ENCODE measurements around the gene ARID4A. TPM values are rescaled to one million over a fixed set of nuclear protein-coding genes. Genes with fewer than 3 reads are reported as not detected.
A peak's percentile ranks its signal among the peaks of the same experiment; 100 is the strongest.
"Not testable (repeated sequence)": the region's sequence is repeated elsewhere in the genome, so short reads cannot be mapped to it uniquely, and the experiment has no call there.

The ARID4A gene
- total RNA-seq, 1 experiment from 2014 or later: 4.2 TPM

GRCh38 chr14:58288106-58288792, 10.1 kb upstream of the ARID4A start:
- DNase-seq (ENCODE audit: low spot score): no peak

GRCh38 chr14:58291646-58292045, 6.7 kb upstream of the ARID4A start:
- no peak for DNase-seq (ENCODE audit: low spot score)

- no peak for DNase-seq (ENCODE audit: low spot score)
Observed at GRCh38 chr14:58292187-58292586, 6.2 kb upstream of the ARID4A start.

DNA sequence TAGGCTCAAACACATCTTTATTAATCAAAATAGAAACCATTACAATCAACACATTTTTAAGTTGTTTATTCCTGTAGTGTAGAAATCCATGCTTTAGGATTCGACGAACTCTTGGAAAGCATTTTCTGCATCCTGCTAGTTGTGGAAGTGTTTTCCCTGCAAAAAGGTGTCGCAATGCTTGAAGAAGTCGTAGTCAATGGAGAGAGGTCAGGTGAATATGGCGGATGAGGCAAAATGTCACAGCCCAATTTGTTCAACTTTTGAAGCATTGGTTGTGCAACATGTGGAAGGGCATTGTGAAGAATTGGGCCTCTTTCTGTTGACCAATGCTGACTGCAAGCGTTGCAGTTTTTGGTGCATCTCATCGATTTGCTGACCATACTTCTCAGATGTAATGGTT, 4.2 kb upstream of the ARID4A start:
- DNase-seq (ENCODE audit: low spot score): no peak

DNA sequence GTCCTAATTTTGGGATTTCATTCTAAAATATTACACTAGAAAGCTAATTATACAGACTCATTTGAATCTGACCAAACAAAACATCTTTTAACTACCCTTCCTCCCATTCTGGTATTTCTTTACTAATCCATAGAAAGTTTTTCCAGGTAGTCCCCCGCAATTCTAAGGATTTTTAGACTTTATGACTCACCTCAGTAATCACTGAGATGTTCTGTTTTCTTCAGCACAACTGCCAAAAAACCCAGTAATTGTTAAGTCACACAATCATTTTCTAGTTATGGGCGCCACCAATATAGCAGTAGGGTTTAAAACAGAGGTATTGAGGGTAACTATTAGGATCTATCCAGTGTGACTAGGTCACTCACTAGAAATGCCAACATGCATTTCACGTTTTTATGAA, 1.6 kb upstream of the ARID4A start:
- peak; percentile 3 for DNase-seq (ENCODE audit: low spot score)

DNA sequence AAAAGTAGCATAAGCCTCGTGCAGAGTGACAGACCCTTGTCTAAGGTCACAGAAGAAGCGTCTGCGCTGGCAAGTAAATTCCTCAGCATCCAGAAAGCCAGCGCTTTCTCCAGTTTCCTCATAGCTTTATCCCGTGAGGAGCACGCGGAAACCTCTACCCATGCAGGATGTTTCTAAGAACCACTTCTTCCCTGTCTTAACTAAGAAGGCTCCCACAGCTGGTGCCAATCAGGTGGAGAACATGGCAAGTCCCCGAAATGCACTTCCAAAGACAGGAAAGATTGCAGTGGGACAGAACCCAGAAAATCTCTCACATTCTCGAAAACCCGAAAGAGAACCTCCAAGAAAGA, 968 bp upstream of the ARID4A start:
- DNase-seq (ENCODE audit: low spot score): no peak

- DNase-seq (ENCODE audit: low spot score): peak; percentile 99
Observed at GRCh38 chr14:58297762-58298476, 436 bp upstream of the ARID4A start.

- no peak for DNase-seq (ENCODE audit: low spot score)
Observed at GRCh38 chr14:58299401-58300330, 1.3 kb downstream of the ARID4A start.

- DNase-seq (ENCODE audit: low spot score): no peak
Observed at GRCh38 chr14:58301416-58301815, 3.1 kb downstream of the ARID4A start.

- DNase-seq (ENCODE audit: low spot score): no peak
Observed at GRCh38 chr14:58305730-58306129, 7.4 kb downstream of the ARID4A start.

DNA sequence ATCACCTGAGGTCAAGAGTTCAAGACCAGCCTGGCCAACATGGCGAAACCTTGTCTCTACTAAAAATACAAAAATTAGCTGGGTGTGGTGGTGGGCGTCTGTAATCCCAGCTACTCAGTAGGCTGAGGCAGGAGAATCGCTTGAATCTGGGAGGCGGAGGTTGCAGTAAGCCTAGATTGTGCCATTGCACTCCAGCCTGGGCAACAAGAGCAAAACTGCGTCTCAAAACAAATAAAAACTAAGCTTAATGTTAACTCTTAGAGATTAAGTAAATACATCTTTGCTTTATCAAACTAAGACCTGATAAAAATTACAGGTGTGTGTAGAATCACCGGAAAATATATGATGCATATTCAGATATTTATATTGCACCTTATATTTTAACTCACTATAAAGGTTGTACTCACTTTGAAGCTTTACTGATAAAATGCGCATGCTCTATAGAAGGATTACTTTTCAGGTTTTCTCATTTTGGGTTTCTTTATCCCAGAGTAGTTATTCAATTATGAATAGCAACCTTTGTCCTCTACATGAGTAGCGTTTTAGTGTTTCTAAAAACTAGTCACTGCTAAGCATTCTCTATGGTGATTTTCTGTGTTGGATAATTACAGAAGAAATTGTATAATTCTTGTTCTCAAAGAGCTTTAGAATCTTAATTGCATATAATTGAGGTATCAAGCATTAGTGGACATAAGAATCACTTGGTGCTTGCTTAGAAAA, 9.4 kb downstream of the ARID4A start:
- no peak for DNase-seq (ENCODE audit: low spot score)

DNA sequence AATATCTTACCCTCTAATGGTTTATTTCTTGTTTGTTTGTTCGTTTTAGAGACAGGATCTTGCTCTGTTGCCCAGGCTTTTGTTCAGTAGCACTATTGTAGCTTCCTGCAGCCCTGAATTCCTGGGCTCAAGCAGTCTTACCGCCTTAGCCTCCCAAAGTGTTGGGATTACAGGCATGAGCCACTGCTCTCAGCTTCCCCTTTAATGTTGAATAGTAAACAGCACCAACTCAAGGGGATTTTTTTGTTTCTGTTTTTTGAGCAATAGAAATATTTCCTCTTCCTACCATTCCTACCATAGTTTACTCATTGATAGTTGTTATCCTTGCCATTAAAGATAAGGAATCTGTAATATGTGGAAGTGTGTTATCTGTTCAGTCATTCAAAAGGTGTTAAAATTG, 10.7 kb downstream of the ARID4A start:
- DNase-seq (ENCODE audit: low spot score): no peak

DNA sequence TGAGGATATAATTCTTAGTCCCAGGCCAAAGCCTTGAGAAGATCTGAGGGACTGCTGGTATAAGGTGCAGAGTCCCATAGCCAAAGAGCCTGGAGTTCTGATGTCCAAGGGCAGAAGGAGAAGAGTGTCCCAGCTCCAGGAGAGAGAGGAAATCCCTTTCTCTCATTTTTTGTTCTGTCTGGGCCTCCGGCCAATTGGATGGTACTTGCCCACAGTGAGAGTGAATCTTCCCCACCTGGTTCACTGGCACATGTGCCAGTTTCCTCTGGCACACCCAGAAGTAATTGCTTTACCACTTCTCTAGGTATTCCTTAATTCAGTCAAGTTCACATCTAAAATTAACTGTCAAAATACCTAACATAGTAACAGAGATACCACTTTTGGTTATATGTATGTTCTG, 15.3 kb downstream of the ARID4A start:
- DNase-seq (ENCODE audit: low spot score): no peak

- no peak for DNase-seq (ENCODE audit: low spot score)
Observed at GRCh38 chr14:58315606-58316005, 17.3 kb downstream of the ARID4A start.

DNA sequence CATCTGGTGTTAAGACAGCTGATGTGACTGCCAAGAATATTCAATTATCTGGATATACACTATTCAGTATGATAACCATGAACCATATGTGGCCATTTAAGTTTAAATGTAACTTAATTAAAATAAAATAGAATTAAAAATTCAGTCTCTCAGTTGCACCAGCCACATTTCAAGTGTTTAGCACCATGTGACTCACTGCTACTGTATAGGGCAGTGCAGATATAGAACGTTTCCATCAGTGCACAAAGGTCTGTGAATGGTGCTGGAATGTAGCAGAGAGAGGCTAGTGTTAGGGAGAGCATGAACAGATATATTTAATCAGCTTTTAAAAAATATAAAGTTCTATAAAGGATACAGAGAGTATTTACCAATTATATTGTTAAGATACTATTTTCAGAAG, 28.7 kb downstream of the ARID4A start:
- no peak for DNase-seq (ENCODE audit: low spot score)

DNA sequence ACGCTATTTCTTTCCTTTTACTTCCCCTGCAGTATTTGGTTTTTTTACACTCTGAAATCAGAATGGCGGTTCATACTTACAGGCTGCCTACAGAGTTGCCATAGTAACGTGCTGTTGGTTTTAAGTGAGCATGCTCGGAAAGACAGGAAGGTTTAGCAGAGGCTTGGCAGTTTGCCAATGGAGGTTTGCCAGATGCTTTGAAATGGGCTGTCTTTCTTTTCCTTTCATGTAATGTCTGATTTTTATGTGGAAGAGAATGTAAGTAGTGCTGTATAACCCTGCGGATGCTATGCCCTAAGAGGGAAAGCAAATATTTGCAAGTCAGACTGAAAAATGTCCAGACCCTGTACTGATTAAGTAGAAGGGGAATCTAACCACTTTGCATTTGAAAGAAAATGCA, 32.8 kb downstream of the ARID4A start:
- peak; percentile 82 for DNase-seq (ENCODE audit: low spot score)

GRCh38 chr14:58332561-58332960, 34.2 kb downstream of the ARID4A start:
- DNase-seq (ENCODE audit: low spot score): no peak

DNA sequence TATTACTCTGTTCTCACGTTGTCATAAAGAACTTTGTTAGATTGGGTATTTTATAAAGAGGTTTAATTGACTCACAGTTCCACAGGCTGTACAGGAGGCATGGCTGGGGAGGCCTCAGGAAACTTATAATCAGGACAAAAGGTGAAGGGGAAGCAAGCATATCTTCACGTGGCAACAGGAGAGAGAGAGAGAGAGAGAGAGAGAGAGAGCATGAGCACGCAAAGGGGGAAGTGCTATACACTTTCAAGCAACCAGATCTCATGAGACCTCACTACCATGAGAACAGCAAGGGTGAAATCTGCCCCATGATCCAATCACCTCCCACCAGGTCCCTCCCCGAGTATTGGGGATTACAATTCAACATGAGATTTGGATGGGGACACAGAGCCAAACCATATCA, 41.3 kb downstream of the ARID4A start:
- not testable (repeated sequence) for DNase-seq (ENCODE audit: low spot score)

DNA sequence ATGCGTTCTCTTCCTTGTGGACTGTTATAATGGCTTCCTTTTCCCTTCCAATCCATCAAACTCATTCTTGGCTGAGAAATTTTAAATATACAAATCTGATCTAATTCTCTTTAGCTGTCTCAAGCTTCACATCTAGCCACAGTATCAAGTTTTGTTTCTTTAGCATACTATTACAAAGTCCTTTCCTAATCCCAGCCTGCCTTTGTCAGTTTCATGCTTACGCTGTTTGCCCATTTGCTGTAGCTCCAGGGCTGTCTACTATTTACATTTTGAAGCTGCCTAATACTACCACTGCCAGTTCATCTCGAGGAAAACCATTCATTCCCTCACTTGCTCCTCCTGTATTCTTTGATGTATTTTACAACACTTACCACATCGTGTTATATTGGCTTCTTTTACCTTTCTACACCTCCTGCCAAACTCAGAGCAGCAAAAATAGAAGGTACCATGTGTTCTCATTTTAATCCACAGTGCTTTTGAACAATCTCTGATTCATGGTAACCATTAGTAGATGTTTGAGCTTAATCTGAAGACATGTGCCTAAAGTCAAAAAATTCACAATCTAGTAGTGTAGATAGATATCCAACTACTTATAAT, 42.9 kb downstream of the ARID4A start:
- DNase-seq (ENCODE audit: low spot score): no peak

GRCh38 chr14:58343535-58343934, 45.2 kb downstream of the ARID4A start:
- DNase-seq (ENCODE audit: low spot score): not testable (repeated sequence)

- DNase-seq (ENCODE audit: low spot score): peak; percentile 5
Observed at GRCh38 chr14:58353516-58354299, 55.4 kb downstream of the ARID4A start.
